ENCODE data around the gene EPN1. TPM values are rescaled to one million over a fixed set of nuclear protein-coding genes. Genes with fewer than 3 reads are reported as not detected.

EPN1 gene
- total RNA-seq, 1 donor from 2014 or later: 117 TPM

DNA sequence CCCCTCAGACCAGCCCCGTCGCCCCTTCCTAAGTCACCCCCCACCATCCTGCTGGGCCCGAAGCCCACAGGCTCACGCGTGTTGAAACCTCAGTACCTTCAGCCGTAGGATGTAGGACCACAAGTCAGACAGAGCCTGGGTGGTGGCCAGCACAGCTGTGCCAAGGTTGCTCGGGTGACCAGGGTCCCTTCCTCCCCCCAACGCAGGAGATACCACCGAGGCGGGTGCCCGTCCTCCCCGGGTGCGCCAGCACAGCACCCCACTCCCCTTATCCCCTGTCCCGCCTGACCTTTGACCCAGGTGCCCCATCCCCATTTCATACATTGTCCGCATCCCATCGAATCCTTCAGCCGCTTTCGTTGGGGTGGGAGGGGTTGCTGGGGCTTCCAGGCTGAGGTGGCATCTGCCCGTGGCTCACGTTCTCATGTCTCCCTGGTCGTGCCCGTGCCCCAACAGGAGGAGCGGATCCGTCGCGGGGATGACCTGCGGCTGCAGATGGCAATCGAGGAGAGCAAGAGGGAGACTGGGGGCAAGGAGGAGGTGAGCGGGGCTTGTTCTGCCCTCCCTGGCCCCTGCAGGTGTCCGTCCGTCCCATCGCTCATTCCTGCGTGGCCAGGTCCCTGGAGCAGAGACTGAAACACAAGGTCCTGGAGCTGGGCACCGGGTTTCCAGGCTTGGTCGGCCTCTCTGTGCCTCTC lies 14.5 kb downstream of the EPN1 start:
- ATAC-seq: no peak
- Histone ChIP-seq H3K9me3 (no peaks in the 10 kb centered on the region), H3K27me3 (no peaks in the 10 kb centered on the region), H3K4me3 (no peak overlapping the region), H3K27ac (no peak overlapping the region), H3K36me3 (peaks cover 84% of the 10 kb centered on the region), H3K4me1 (peaks cover 2% of the 10 kb centered on the region)
- peak; percentile 64 for DNase-seq
- intact Hi-C loops (cut with DNase I): no loop called here
- TF ChIP-seq, protein P1, sequence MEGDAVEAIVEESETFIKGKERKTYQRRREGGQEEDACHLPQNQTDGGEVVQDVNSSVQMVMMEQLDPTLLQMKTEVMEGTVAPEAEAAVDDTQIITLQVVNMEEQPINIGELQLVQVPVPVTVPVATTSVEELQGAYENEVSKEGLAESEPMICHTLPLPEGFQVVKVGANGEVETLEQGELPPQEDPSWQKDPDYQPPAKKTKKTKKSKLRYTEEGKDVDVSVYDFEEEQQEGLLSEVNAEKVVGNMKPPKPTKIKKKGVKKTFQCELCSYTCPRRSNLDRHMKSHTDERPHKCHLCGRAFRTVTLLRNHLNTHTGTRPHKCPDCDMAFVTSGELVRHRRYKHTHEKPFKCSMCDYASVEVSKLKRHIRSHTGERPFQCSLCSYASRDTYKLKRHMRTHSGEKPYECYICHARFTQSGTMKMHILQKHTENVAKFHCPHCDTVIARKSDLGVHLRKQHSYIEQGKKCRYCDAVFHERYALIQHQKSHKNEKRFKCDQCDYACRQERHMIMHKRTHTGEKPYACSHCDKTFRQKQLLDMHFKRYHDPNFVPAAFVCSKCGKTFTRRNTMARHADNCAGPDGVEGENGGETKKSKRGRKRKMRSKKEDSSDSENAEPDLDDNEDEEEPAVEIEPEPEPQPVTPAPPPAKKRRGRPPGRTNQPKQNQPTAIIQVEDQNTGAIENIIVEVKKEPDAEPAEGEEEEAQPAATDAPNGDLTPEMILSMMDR (IDR thresholded peaks at IDR 0.05): no peak

DNA sequence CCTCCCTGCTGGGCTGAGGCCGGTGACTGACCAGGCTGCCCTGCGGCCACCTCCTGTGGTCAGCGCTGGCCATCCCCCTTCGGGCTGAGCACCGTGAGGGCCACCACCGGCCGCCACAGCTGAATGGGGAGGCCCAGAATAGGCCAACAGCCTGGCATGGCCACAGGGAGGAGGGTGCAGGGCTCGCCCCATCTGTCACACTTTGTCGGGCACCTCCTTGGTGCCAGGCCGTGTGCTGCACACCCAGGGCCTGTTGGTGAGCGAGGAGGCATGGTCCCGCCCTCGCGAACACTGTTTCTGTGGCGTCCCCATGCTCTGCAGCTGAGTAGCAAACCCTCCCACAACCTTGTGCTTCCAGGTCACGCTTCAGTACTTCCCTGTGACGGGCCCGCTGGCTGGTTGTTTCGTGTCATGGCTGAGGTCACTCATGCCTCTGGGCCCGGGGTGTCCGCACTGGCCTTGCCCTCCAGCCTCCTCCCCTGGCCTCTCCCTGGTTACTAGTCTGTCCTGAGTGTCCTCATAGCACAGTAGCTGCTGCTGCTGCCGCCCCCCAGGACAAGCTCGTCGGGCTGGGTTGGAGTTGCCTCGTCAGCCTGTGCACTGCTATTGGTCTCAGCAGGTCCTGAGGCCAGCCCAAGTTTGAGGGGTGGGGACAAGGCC lies 15.2 kb downstream of the EPN1 start:
- no peak for ATAC-seq
- H3K27ac ChIP-seq: no peak overlapping the region
- peaks cover 84% of the 10 kb centered on the region for H3K36me3 ChIP-seq
- H3K9me3 ChIP-seq: no peaks in the 10 kb centered on the region
- no peak overlapping the region for H3K4me3 ChIP-seq
- DNase-seq: peak; percentile 49
- TF ChIP-seq, protein P1 (IDR thresholded peaks at IDR 0.05): no peak
- H3K4me1 ChIP-seq: no peaks in the 10 kb centered on the region
- no peaks in the 10 kb centered on the region for H3K27me3 ChIP-seq
- intact Hi-C loops (cut with DNase I): no loop called here

DNA sequence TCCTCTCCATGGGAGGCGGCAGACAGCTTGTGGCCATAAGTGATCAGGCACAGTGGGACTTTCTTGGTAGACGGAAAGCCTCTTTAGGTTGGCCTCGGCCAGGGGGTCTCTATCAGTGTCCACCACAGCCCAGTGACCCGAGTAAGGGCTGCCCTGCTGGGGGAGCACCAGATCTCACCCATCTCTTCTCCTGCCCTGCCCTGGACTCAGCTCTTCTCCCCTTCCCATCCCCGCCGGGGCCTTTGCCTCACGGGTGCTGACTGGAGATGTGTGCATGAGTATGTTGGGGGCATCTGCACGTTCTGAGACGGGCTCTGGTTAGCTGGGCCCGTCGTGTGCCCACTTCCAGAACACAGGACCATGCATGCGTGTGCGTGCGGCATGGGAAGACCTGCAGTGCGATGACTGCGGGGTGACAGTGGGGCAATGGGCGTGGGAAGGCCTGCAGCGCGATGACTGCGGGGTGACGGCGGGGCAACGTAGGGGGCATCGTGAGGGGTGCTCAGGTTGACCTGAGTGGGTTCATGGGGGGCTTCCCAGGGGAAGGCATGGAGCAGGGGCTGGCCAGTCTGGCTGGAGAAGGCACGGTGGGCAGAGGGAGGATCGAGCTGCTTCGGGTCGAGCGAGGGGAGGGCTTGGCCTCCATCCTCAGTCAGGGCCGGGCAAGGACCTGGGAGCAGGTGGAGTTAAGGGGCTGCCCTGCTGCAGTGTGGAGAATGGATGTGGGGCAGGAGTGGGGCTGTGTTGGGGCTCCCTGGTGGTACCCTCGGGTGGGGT lies 15.9 kb downstream of the EPN1 start:
- intact Hi-C loops (cut with DNase I): no loop called here

DNA sequence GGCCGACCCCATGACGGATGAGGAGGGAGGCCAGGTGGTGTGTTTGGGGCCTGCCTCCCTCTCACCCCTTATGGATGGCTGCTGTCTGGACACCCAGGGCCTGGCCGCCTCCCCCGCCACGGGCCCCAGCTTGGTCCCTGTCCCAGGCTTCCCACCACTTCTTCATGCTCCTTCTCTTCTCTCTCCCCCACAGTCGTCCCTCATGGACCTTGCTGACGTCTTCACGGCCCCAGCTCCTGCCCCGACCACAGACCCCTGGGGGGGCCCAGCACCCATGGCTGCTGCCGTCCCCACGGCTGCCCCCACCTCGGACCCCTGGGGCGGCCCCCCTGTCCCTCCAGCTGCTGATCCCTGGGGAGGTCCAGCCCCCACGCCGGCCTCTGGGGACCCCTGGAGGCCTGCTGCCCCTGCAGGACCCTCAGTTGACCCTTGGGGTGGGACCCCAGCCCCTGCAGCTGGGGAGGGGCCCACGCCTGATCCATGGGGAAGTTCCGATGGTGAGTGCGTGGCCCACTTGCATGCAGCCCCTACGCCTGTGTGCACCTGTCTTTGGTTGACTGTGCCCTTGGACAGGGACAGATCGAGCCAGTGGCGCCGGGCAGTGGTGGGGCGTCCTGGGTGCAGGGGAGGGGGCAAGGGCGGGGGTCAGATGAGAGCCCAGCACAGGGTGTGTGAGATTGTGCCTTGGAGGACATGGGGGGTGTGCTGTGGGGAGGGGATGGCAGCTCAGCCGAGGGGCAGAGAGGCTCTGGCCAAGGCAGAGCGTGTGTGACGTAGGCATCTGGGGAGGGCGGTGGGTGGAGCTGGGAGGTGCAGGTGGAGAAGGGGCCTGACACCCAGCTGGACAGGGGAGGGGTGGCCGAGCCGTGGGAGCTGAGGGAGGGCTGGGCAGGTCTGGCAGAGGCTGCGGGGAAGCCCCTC lies 16.8 kb downstream of the EPN1 start:
- intact Hi-C loops (cut with DNase I): no loop called here
- TF ChIP-seq, protein P1 (IDR thresholded peaks at IDR 0.05): no peak
- H3K4me3 ChIP-seq: no peak overlapping the region
- H3K9me3 ChIP-seq: no peaks in the 10 kb centered on the region
- no peak overlapping the region for H3K27ac ChIP-seq
- H3K4me1 ChIP-seq: no peaks in the 10 kb centered on the region
- H3K36me3 ChIP-seq: peaks cover 86% of the 10 kb centered on the region
- no peaks in the 10 kb centered on the region for H3K27me3 ChIP-seq
- ATAC-seq (no peak), DNase-seq (no peak)

More for the DNA sequence above, 15.9 kb downstream of the EPN1 start:
- TF ChIP-seq, protein P1 (IDR thresholded peaks at IDR 0.05): no peak
- Histone ChIP-seq H3K36me3 (peaks cover 84% of the 10 kb centered on the region), H3K27ac (no peak overlapping the region), H3K4me3 (no peak overlapping the region), H3K27me3 (no peaks in the 10 kb centered on the region), H3K9me3 (no peaks in the 10 kb centered on the region), H3K4me1 (no peaks in the 10 kb centered on the region)
- ATAC-seq (no peak), DNase-seq (peak; percentile 63)

DNA sequence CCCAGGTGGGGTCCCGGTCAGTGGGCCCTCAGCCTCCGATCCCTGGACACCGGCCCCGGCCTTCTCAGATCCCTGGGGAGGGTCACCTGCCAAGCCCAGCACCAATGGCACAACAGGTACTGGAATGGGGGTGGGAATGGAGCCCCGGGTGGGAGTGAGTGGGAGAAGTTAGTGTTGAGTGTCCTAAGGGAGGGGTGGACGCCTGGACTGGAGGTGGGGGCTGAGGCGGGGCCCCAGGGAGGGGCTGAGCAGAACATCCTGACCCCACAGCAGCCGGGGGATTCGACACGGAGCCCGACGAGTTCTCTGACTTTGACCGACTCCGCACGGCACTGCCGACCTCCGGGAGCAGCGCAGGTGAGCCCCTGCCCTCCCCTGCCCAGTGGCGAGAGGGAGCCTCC lies 17.7 kb downstream of the EPN1 start:
- no peaks in the 10 kb centered on the region for H3K9me3 ChIP-seq
- ATAC-seq: no peak
- DNase-seq: no peak
- intact Hi-C loops (cut with DNase I): no loop called here
- no peaks in the 10 kb centered on the region for H3K27me3 ChIP-seq
- peaks cover 88% of the 10 kb centered on the region for H3K36me3 ChIP-seq
- H3K4me3 ChIP-seq: no peak overlapping the region
- TF ChIP-seq, protein P1 (IDR thresholded peaks at IDR 0.05): no peak
- H3K27ac ChIP-seq: no peak overlapping the region
- no peaks in the 10 kb centered on the region for H3K4me1 ChIP-seq

All from upper lobe of right lung (tissue), 1 donor.